ENCODE results near the gene VSTM4.

- TF ChIP-seq CTCF (IDR thresholded peaks at IDR 0.05) (no peak), POLR2A (IDR thresholded peaks at IDR 0.05) (no peak)
Measured at GRCh38 chr10:49015700-49016099, 99.6 kb downstream of the VSTM4 start.

Measured in adrenal gland (tissue), 5 donors.